ENCODE data around the gene KRTAP9-6. TPM values are rescaled to one million over a fixed set of nuclear protein-coding genes. Genes with fewer than 3 reads are reported as not detected.
"Not testable (repeated sequence)": the region's sequence is repeated elsewhere in the genome, so short reads cannot be mapped to it uniquely, and the experiment has no call there.

The KRTAP9-6 gene
- total and polyA plus RNA-seq, 2 donors (not counting 3 experiments of a cell fraction or from before 2014, with no cell fraction given) = not detected

DNA sequence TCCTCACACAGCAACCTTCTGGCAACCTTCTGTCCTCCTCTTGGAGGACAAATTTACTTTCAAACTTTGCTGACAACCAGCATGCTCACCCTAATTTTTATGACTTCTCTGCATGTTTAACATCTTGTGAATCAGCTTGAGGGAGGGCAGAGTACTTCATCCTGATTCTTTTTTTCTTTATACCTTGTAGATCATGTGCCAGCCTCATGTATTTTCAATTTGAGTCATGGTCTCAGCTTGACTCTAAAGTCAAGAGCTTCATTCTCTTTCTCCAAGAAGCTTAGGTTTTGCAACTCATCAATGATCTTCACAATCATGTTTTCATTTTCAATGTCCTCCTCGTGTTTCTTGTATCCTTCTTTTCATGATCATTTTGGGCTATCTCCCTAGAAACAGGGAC lies 6.7 kb downstream of the KRTAP9-6 start:
- dilution Hi-C loops (cut with MboI; ENCODE audit: extremely low pct_ligation_motif_present, low sequenced_read_pairs) (no loop called here), intact Hi-C loops (cut with micrococcal nuclease) (no loop called here)
- Histone ChIP-seq H3K27ac (ENCODE audit: insufficient read depth, low read depth, low read length) (no peak overlapping the region), H3K79me2 (ENCODE audit: control insufficient read depth, insufficient read depth, low read length) (no peaks in the 10 kb centered on the region), H3K36me3 (ENCODE audit: control insufficient read depth in 2 of 2, extremely low read depth in 1 of 2, insufficient read depth in 2 of 2, low read length in 2 of 2) (no peaks in the 10 kb centered on the region), H3K9me3 (replicated peaks; ENCODE audit: control insufficient read depth, insufficient read depth, low read length) (no peaks in the 10 kb centered on the region), H3K27me3 (ENCODE audit: control insufficient read depth in 2 of 2, insufficient read depth in 2 of 2, low read length in 2 of 2) (no peaks in the 10 kb centered on the region), H3K4me3 (replicated peaks in 1 of 3; ENCODE audit: insufficient read depth in 1 of 3, low read depth in 1 of 3, low read length in 3 of 3) (no peak overlapping the region), H3K9ac (replicated peaks; ENCODE audit: extremely low read depth, insufficient read depth, low read length) (no peak overlapping the region), H3K4me2 (ENCODE audit: insufficient read depth, low read length) (no peak overlapping the region), H2AFZ (ENCODE audit: low read depth, low read length) (no peak overlapping the region), H3K4me1 (ENCODE audit: control insufficient read depth, extremely low read depth, insufficient read depth, low read length) (no peaks in the 10 kb centered on the region), H4K20me1 (replicated peaks; ENCODE audit: control insufficient read depth, extremely low read depth, insufficient read depth, low read length) (no peaks in the 10 kb centered on the region), H3K9me1 (replicated peaks; ENCODE audit: control insufficient read depth, extremely low read depth, insufficient read depth, low read length) (no peaks in the 10 kb centered on the region)
- CTCF ChIA-PET = no interaction called here
- TF ChIP-seq POLR2AphosphoS5 (IDR thresholded peaks at IDR 0.05; ENCODE audit: insufficient read depth, low read depth, low read length) = no peak
- no peak for TF ChIP-seq POLR2A (IDR thresholded peaks at IDR 0.05; ENCODE audit: low read depth, low read length)
- no peak for TF ChIP-seq MYC (IDR thresholded peaks at IDR 0.05; ENCODE audit: low read depth, low read length)
- no peak for TF ChIP-seq GATA2 (IDR thresholded peaks at IDR 0.05; ENCODE audit: insufficient read depth, insufficient read length, low read depth, low read length)
- no peak for TF ChIP-seq EZH2 (IDR thresholded peaks at IDR 0.05; ENCODE audit: borderline replicate concordance, low read depth, low read length, severe bottlenecking)
- TF ChIP-seq, protein P1, sequence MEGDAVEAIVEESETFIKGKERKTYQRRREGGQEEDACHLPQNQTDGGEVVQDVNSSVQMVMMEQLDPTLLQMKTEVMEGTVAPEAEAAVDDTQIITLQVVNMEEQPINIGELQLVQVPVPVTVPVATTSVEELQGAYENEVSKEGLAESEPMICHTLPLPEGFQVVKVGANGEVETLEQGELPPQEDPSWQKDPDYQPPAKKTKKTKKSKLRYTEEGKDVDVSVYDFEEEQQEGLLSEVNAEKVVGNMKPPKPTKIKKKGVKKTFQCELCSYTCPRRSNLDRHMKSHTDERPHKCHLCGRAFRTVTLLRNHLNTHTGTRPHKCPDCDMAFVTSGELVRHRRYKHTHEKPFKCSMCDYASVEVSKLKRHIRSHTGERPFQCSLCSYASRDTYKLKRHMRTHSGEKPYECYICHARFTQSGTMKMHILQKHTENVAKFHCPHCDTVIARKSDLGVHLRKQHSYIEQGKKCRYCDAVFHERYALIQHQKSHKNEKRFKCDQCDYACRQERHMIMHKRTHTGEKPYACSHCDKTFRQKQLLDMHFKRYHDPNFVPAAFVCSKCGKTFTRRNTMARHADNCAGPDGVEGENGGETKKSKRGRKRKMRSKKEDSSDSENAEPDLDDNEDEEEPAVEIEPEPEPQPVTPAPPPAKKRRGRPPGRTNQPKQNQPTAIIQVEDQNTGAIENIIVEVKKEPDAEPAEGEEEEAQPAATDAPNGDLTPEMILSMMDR (IDR thresholded peaks at IDR 0.05; ENCODE audit: extremely low read depth in 1 of 2, insufficient read depth in 1 of 2, low read depth in 1 of 2, low read length in 2 of 2) = no peak
- no peak for TF ChIP-seq JUN (IDR thresholded peaks at IDR 0.05; ENCODE audit: borderline replicate concordance, insufficient read depth, insufficient read length, low read depth)
- TF ChIP-seq, protein P2, sequence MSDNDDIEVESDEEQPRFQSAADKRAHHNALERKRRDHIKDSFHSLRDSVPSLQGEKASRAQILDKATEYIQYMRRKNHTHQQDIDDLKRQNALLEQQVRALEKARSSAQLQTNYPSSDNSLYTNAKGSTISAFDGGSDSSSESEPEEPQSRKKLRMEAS (IDR thresholded peaks at IDR 0.05; ENCODE audit: insufficient read depth, insufficient read length) = no peak
- TF ChIP-seq FOS (IDR thresholded peaks at IDR 0.05; ENCODE audit: borderline replicate concordance, insufficient read depth, low read length) = no peak
- FAIRE-seq (no peak), DNase-seq (ENCODE audit: low read depth, low spot score) (no peak)
- POLR2A ChIA-PET = no interaction called here
- no TSS peak for BruUV-seq (replicated peaks)

DNA sequence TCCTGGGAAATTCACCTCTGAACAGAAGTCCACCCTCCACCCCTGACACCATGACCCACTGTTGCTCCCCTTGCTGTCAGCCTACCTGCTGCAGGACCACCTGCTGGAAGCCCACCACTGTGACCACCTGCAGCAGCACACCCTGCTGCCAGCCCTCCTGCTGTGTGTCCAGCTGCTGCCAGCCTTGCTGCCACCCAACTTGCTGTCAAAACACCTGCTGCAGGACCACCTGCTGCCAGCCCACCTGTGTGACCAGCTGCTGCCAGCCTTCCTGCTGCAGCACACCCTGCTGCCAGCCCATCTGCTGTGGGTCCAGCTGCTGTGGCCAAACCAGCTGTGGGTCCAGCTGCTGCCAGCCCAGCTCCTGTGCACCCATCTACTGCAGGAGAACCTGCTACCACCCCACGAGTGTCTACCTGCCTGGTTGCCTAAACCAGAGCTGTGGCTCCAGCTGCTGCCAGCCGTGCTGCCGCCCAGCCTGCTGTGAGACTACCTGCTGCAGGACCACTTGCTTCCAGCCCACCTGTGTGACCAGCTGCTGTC lies 10.5 kb downstream of the KRTAP9-6 start, which contains the start of gene KRTAP9-7:
KRTAP9-7 (plus strand) TSS at position 51 of the 543 bp plus-strand sequence; CDS start at position 51, 0 bp downstream.
- POLR2A ChIA-PET; H3K9me1 ChIP-seq (replicated peaks; ENCODE audit: control insufficient read depth, extremely low read depth, insufficient read depth, low read length); H3K79me2 ChIP-seq (ENCODE audit: control insufficient read depth, insufficient read depth, low read length); FAIRE-seq; BruUV-seq (replicated peaks); H3K9me3 ChIP-seq (replicated peaks; ENCODE audit: control insufficient read depth, insufficient read depth, low read length); H3K4me3 ChIP-seq (replicated peaks in 1 of 3; ENCODE audit: insufficient read depth in 1 of 3, low read depth in 1 of 3, low read length in 3 of 3); H3K9ac ChIP-seq (replicated peaks; ENCODE audit: extremely low read depth, insufficient read depth, low read length); H4K20me1 ChIP-seq (replicated peaks; ENCODE audit: control insufficient read depth, extremely low read depth, insufficient read depth, low read length); H3K27ac ChIP-seq (ENCODE audit: insufficient read depth, low read depth, low read length); H3K4me2 ChIP-seq (ENCODE audit: insufficient read depth, low read length); H3K36me3 ChIP-seq (ENCODE audit: control insufficient read depth in 2 of 2, extremely low read depth in 1 of 2, insufficient read depth in 2 of 2, low read length in 2 of 2); dilution Hi-C loops (cut with MboI; ENCODE audit: extremely low pct_ligation_motif_present, low sequenced_read_pairs); H3K4me1 ChIP-seq (ENCODE audit: control insufficient read depth, extremely low read depth, insufficient read depth, low read length); H3K27me3 ChIP-seq (ENCODE audit: control insufficient read depth in 2 of 2, insufficient read depth in 2 of 2, low read length in 2 of 2); H2AFZ ChIP-seq (ENCODE audit: low read depth, low read length); DNase-seq (ENCODE audit: low read depth, low spot score): not testable (repeated sequence)
- CTCF ChIA-PET = interaction anchor here (1.3 to 1.5 kb wide), 2 partner anchors 11 to 47 kb away, joined by 3 to 6 read pairs; partner anchors contain the start of gene KRTAP9-6
- intact Hi-C loops (cut with micrococcal nuclease) = loop anchor here (1.0 kb wide), 1 partner anchor 10 kb away; the partner anchor contains the start of gene KRTAP9-6

All from endothelial cell of umbilical vein (primary cell).